ENCODE results near the gene RAD51B.

The RAD51B gene

GRCh38 chr14:68564826-68565759 lies 745.5 kb downstream of the RAD51B start:
- H3K27me3 ChIP-seq (ENCODE audit: control insufficient read depth, insufficient read depth, low read length), result no peaks in the 10 kb centered on the region
- H3K36me3 ChIP-seq (ENCODE audit: control insufficient read depth, insufficient read depth, low read length), result no peaks in the 10 kb centered on the region
- H3K4me1 ChIP-seq, result peaks cover 8% of the 10 kb centered on the region
- H2AFZ ChIP-seq, result peak overlapping the region; percentile 45
- TF ChIP-seq CTCF (IDR thresholded peaks at IDR 0.05), result no peak
- H3K9me3 ChIP-seq (ENCODE audit: control insufficient read depth, low read length), result no peaks in the 10 kb centered on the region
- H3K9ac ChIP-seq, result no peak overlapping the region
- no peaks in the 10 kb centered on the region for H3K79me2 ChIP-seq
- peak overlapping the region; percentile 8 for H3K27ac ChIP-seq
- H3K4me3 ChIP-seq (ENCODE audit: low read depth, low read length), result no peak overlapping the region
- no peak overlapping the region for H3K4me2 ChIP-seq (ENCODE audit: low read length)

- Histone ChIP-seq H3K79me2 (no peaks in the 10 kb centered on the region), H3K36me3 (ENCODE audit: control insufficient read depth, insufficient read depth, low read length) (no peaks in the 10 kb centered on the region), H3K9ac (no peak overlapping the region), H3K4me2 (ENCODE audit: low read length) (no peak overlapping the region), H2AFZ (no peak overlapping the region), H3K27me3 (ENCODE audit: control insufficient read depth, insufficient read depth, low read length) (no peaks in the 10 kb centered on the region), H3K9me3 (ENCODE audit: control insufficient read depth, low read length) (no peaks in the 10 kb centered on the region), H3K4me3 (ENCODE audit: low read depth, low read length) (no peak overlapping the region), H3K27ac (no peak overlapping the region), H3K4me1 (peaks cover 8% of the 10 kb centered on the region)
- TF ChIP-seq CTCF (IDR thresholded peaks at IDR 0.05), result no peak
Measured at GRCh38 chr14:68566075-68566474, 746.5 kb downstream of the RAD51B start.

GRCh38 chr14:68568907-68569897 lies 749.6 kb downstream of the RAD51B start:
- TF ChIP-seq CTCF (IDR thresholded peaks at IDR 0.05), result no peak
- H3K9ac ChIP-seq, result no peak overlapping the region

GRCh38 chr14:68569970-68570409 lies 750.4 kb downstream of the RAD51B start:
- Histone ChIP-seq H2AFZ (no peak overlapping the region), H3K4me2 (ENCODE audit: low read length) (no peak overlapping the region), H3K27ac (no peak overlapping the region), H3K4me1 (peaks cover 7% of the 10 kb centered on the region), H3K4me3 (ENCODE audit: low read depth, low read length) (no peak overlapping the region), H3K79me2 (no peaks in the 10 kb centered on the region), H3K27me3 (ENCODE audit: control insufficient read depth, insufficient read depth, low read length) (no peaks in the 10 kb centered on the region), H3K9me3 (ENCODE audit: control insufficient read depth, low read length) (no peaks in the 10 kb centered on the region), H3K9ac (no peak overlapping the region), H3K36me3 (ENCODE audit: control insufficient read depth, insufficient read depth, low read length) (no peaks in the 10 kb centered on the region)
- TF ChIP-seq CTCF (IDR thresholded peaks at IDR 0.05), result no peak

More at GRCh38 chr14:68568907-68569897, 749.6 kb downstream of the RAD51B start:
- no peak overlapping the region for H3K4me2 ChIP-seq (ENCODE audit: low read length)
- no peak overlapping the region for H3K4me3 ChIP-seq (ENCODE audit: low read depth, low read length)
- no peaks in the 10 kb centered on the region for H3K79me2 ChIP-seq
- no peaks in the 10 kb centered on the region for H3K27me3 ChIP-seq (ENCODE audit: control insufficient read depth, insufficient read depth, low read length)
- H3K4me1 ChIP-seq, result peaks cover 8% of the 10 kb centered on the region
- no peak overlapping the region for H3K27ac ChIP-seq
- no peaks in the 10 kb centered on the region for H3K36me3 ChIP-seq (ENCODE audit: control insufficient read depth, insufficient read depth, low read length)
- no peak overlapping the region for H2AFZ ChIP-seq
- no peaks in the 10 kb centered on the region for H3K9me3 ChIP-seq (ENCODE audit: control insufficient read depth, low read length)

All from parathyroid adenoma (tissue), 2 donors.